Measurements from ENCODE around the gene CDC42SE2. TPM values are rescaled to one million over a fixed set of nuclear protein-coding genes. Genes with fewer than 3 reads are reported as not detected.

Gene CDC42SE2
- total RNA-seq, 2 experiments from 2014 or later, result 54.2 to 66.8 TPM

DNA sequence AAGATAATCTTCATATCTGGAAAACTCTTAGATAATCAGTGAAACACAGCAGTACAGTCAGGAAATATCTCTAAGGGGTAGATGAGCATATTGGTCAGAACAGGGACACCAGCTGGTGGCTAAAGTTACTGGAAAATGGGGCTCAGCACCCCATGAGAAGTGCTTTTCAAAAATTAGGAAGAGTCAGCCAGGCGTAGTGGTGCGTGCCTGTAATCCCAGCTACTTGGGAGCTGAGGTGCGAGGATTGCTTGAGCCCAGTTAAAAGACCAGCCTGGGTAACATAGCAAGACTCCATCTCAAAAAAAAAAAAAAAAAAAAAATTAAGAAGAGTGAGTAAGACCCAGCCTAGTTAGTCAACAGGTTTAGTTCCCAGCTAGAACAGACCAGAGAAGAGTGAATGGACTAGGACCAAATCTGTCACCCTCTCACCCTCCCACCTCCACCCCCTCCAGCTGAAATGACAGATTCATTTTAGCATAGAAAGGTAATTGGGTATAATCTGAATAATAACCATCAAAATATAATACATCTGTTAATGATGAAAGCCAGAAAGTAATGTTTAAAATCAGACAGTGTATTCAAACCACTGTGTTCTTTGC is 120.9 kb downstream of the CDC42SE2 start:
- Histone ChIP-seq H3K9me2 (ENCODE audit: insufficient read depth, low read length) (no peaks in the 10 kb centered on the region), H3K27ac (ENCODE audit: low read depth, low read length, poor library complexity, severe bottlenecking) (no peak overlapping the region), H3K4me3 (ENCODE audit: low read depth, low read length, poor library complexity, severe bottlenecking) (no peak overlapping the region), H4K20me1 (ENCODE audit: insufficient read depth, low read length) (no peaks in the 10 kb centered on the region), H3K79me2 (ENCODE audit: insufficient read depth, low read depth, low read length) (peaks cover 43% of the 10 kb centered on the region), H3K9me3 (ENCODE audit: low read length) (no peaks in the 10 kb centered on the region), H3K4me2 (ENCODE audit: low read length) (no peak overlapping the region), H3K4me1 (ENCODE audit: insufficient read depth, low read length, poor library complexity, severe bottlenecking) (peaks cover 39% of the 10 kb centered on the region), H3K36me3 (ENCODE audit: insufficient read depth, low read length) (peaks cover 68% of the 10 kb centered on the region), H2AFZ (ENCODE audit: low read length) (no peak overlapping the region)
- no TSS peak for BruUV-seq (replicated peaks)
- ChIA-PET CTCF (ENCODE audit: unreplicated experiment) (no interaction called here), POLR2A (interaction anchor here (1.2 to 1.4 kb wide), 3 partner anchors 10 to 120 kb away, joined by 3 to 5 read pairs (median 4); no protein-coding TSS in a partner anchor)
- no peak for DNase-seq (ENCODE audit: low spot score)
- TF ChIP-seq, protein P1, sequence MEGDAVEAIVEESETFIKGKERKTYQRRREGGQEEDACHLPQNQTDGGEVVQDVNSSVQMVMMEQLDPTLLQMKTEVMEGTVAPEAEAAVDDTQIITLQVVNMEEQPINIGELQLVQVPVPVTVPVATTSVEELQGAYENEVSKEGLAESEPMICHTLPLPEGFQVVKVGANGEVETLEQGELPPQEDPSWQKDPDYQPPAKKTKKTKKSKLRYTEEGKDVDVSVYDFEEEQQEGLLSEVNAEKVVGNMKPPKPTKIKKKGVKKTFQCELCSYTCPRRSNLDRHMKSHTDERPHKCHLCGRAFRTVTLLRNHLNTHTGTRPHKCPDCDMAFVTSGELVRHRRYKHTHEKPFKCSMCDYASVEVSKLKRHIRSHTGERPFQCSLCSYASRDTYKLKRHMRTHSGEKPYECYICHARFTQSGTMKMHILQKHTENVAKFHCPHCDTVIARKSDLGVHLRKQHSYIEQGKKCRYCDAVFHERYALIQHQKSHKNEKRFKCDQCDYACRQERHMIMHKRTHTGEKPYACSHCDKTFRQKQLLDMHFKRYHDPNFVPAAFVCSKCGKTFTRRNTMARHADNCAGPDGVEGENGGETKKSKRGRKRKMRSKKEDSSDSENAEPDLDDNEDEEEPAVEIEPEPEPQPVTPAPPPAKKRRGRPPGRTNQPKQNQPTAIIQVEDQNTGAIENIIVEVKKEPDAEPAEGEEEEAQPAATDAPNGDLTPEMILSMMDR (conservative IDR thresholded peaks at IDR 0.05; ENCODE audit: low read length), result no peak
- no peak for TF ChIP-seq EZH2phosphoT487 (IDR thresholded peaks at IDR 0.05; ENCODE audit: borderline replicate concordance, low read depth, low read length)
- intact Hi-C loops (cut with micrococcal nuclease; ENCODE audit: unreplicated experiment), result loop anchor here (10.0 kb wide), 1 partner anchor 510 kb away; no protein-coding TSS in a partner anchor

GRCh38 chr5:131386124-131386523 is 122.3 kb downstream of the CDC42SE2 start:
- no peak overlapping the region for H3K4me3 ChIP-seq (ENCODE audit: low read depth, low read length, poor library complexity, severe bottlenecking)
- H4K20me1 ChIP-seq (ENCODE audit: insufficient read depth, low read length), result no peaks in the 10 kb centered on the region
- CTCF ChIA-PET (ENCODE audit: unreplicated experiment), result no interaction called here
- intact Hi-C loops (cut with micrococcal nuclease; ENCODE audit: unreplicated experiment), result loop anchor here (10.0 kb wide), 1 partner anchor 511 kb away; no protein-coding TSS in a partner anchor
- POLR2A ChIA-PET, result interaction anchor here (1.1 to 1.7 kb wide), 2 partner anchors 114 to 121 kb away, joined by 3 to 5 read pairs; no protein-coding TSS in a partner anchor
- peaks cover 29% of the 10 kb centered on the region; the same call in 1 of the 2 replicates for H3K79me2 ChIP-seq (ENCODE audit: insufficient read depth, low read depth, low read length)
- no peaks in the 10 kb centered on the region for H3K9me3 ChIP-seq (ENCODE audit: low read length)
- no TSS peak for BruUV-seq (replicated peaks)
- no peaks in the 10 kb centered on the region for H3K9me2 ChIP-seq (ENCODE audit: insufficient read depth, low read length)
- H3K4me2 ChIP-seq (ENCODE audit: low read length), result no peak overlapping the region
- H2AFZ ChIP-seq (ENCODE audit: low read length), result no peak overlapping the region
- no peak for TF ChIP-seq EZH2phosphoT487 (IDR thresholded peaks at IDR 0.05; ENCODE audit: borderline replicate concordance, low read depth, low read length)
- TF ChIP-seq, protein P1 (conservative IDR thresholded peaks at IDR 0.05; ENCODE audit: low read length), result no peak
- DNase-seq (ENCODE audit: low spot score), result no peak
- H3K36me3 ChIP-seq (ENCODE audit: insufficient read depth, low read length), result peaks cover 76% of the 10 kb centered on the region
- H3K4me1 ChIP-seq (ENCODE audit: insufficient read depth, low read length, poor library complexity, severe bottlenecking), result peaks cover 25% of the 10 kb centered on the region
- H3K27ac ChIP-seq (ENCODE audit: low read depth, low read length, poor library complexity, severe bottlenecking), result no peak overlapping the region

- intact Hi-C loops (cut with micrococcal nuclease; ENCODE audit: unreplicated experiment), result loop anchor here (10.0 kb wide), 1 partner anchor 512 kb away; no protein-coding TSS in a partner anchor
- Histone ChIP-seq H3K27ac (ENCODE audit: low read depth, low read length, poor library complexity, severe bottlenecking) (no peak overlapping the region), H4K20me1 (ENCODE audit: insufficient read depth, low read length) (no peaks in the 10 kb centered on the region), H3K9me3 (ENCODE audit: low read length) (no peaks in the 10 kb centered on the region), H2AFZ (ENCODE audit: low read length) (no peak overlapping the region), H3K36me3 (ENCODE audit: insufficient read depth, low read length) (peaks cover 78% of the 10 kb centered on the region), H3K79me2 (ENCODE audit: insufficient read depth, low read depth, low read length) (peaks cover 26% of the 10 kb centered on the region; the same call in 1 of the 2 replicates), H3K4me2 (ENCODE audit: low read length) (no peak overlapping the region), H3K4me3 (ENCODE audit: low read depth, low read length, poor library complexity, severe bottlenecking) (no peak overlapping the region), H3K4me1 (ENCODE audit: insufficient read depth, low read length, poor library complexity, severe bottlenecking) (peaks cover 19% of the 10 kb centered on the region), H3K9me2 (ENCODE audit: insufficient read depth, low read length) (no peaks in the 10 kb centered on the region)
- TSS peak; percentile 30 for BruUV-seq (replicated peaks)
- ChIA-PET POLR2A (interaction anchor here (0.7 to 1.7 kb wide), 2 partner anchors 122 to 196 kb away, joined by 3 to 5 read pairs; no protein-coding TSS in a partner anchor), CTCF (ENCODE audit: unreplicated experiment) (no interaction called here)
- no peak for DNase-seq (ENCODE audit: low spot score)
- no peak for TF ChIP-seq EZH2phosphoT487 (IDR thresholded peaks at IDR 0.05; ENCODE audit: borderline replicate concordance, low read depth, low read length)
- TF ChIP-seq, protein P1 (conservative IDR thresholded peaks at IDR 0.05; ENCODE audit: low read length), result no peak
These were observed 122.9 kb downstream of the CDC42SE2 start for GRCh38 chr5:131386779-131387178.
